HEK293 (cell line): Measurements from ENCODE around the gene MYO5C.
A peak's percentile ranks its signal among the peaks of the same experiment; 100 is the strongest.

Source experiments
- CTCF ChIA-PET: fragments of 350-600 bp; formaldehyde crosslinking; extraction: SDS; loops from one replicate; lab custom pipeline; 2021; ENCODE audit warnings: antibody characterized with exemption; lab: Yijun Ruan, JAX
- POLR2A ChIA-PET: fragments of 300-600 bp; formaldehyde crosslinking; extraction: SDS; loops from one replicate; lab custom pipeline; 2020; ENCODE audit warnings: antibody characterized with exemption, inconsistent platforms; lab: Yijun Ruan, JAX
- H3K27ac ChIP-seq: fragments of 200-500 bp; sonication (Bioruptor generic); 2 replicates; pipeline ENCODE4 v1.5.1; 2014; ENCODE audit warnings: low read depth, low read length, control low read depth, inconsistent platforms; ENCODE audit errors: extremely low read depth
- H3K36me3 ChIP-seq, 2 experiments: fragments of 200-500 bp in 1 of 2; sonication (Bioruptor generic) in 1 of 2; 1 replicate in 1 of 2; 2 replicates in 1 of 2; pipeline ENCODE4 v1.5.1; 2014 to 2017; ENCODE audit warnings: inconsistent platforms in 2 of 2, low read length in 2 of 2; ENCODE audit not compliant: control insufficient read depth in 2 of 2, insufficient read depth in 1 of 2
- H3K4me1 ChIP-seq: fragments of 200-500 bp; sonication (Bioruptor generic); 2 replicates; pipeline ENCODE4 v1.5.1; 2014; ENCODE audit warnings: mild to moderate bottlenecking, low read length, inconsistent platforms; ENCODE audit not compliant: control insufficient read depth, insufficient read depth
- H3K4me3 ChIP-seq: 2 replicates; pipeline ENCODE4 v1.5.1; 2011; ENCODE audit warnings: low read depth, mild to moderate bottlenecking, control low read depth, low read length, moderate library complexity
- H3K9me3 ChIP-seq: fragments of 200-500 bp; sonication (Bioruptor generic); 2 replicates; pipeline ENCODE4 v1.5.1; 2014; ENCODE audit warnings: low read depth, low read length, inconsistent platforms; ENCODE audit not compliant: control insufficient read depth, insufficient read depth
- BCL11A ChIP-seq: fragments of 450-650 bp; formaldehyde crosslinking; IDR thresholded peaks from 2 replicates; pipeline ENCODE4 v1.5.1; 2016; ENCODE audit warnings: low read depth, missing biosample characterization, missing genetic modification characterization
- GLI2 ChIP-seq: fragments of 450-650 bp; formaldehyde crosslinking; IDR thresholded peaks from 2 replicates; pipeline ENCODE4; 2017; ENCODE audit warnings: missing biosample characterization, missing genetic modification characterization, low read depth, borderline replicate concordance
- GLIS1 ChIP-seq: fragments of 450-650 bp; formaldehyde crosslinking; IDR thresholded peaks from 2 replicates; pipeline ENCODE4 v1.5.1; 2016; ENCODE audit warnings: missing biosample characterization, missing genetic modification characterization
- KLF1 ChIP-seq: fragments of 450-650 bp; formaldehyde crosslinking; IDR thresholded peaks from 2 replicates; pipeline ENCODE4 v1.5.1; 2016; ENCODE audit warnings: missing biosample characterization, missing genetic modification characterization
- PATZ1 ChIP-seq: fragments of 450-650 bp; formaldehyde crosslinking; IDR thresholded peaks from 2 replicates; pipeline ENCODE4 v1.5.1; 2016; ENCODE audit warnings: missing biosample characterization, missing genetic modification characterization
- TRIM28 ChIP-seq: IDR thresholded peaks from 2 replicates; pipeline ENCODE4 v1.6.1; 2011; ENCODE audit warnings: low read length, control low read depth, borderline replicate concordance
- ZBTB10 ChIP-seq: fragments of 450-650 bp; formaldehyde crosslinking; IDR thresholded peaks from 2 replicates; pipeline ENCODE4 v1.5.1; 2016; ENCODE audit warnings: missing biosample characterization, missing genetic modification characterization
- ZBTB17 ChIP-seq: fragments of 450-650 bp; formaldehyde crosslinking; IDR thresholded peaks from 2 replicates; pipeline ENCODE4 v1.5.1; 2016; ENCODE audit warnings: missing biosample characterization, missing genetic modification characterization
- ZBTB20 ChIP-seq: fragments of 450-650 bp; formaldehyde crosslinking; IDR thresholded peaks from 2 replicates; pipeline ENCODE4 v1.5.1; 2016; ENCODE audit warnings: missing biosample characterization, missing genetic modification characterization
- ZBTB26 ChIP-seq: fragments of 450-650 bp; formaldehyde crosslinking; optimal IDR thresholded peaks from 2 replicates; pipeline ENCODE3; 2016; ENCODE audit warnings: missing biosample characterization, mild to moderate bottlenecking, missing genetic modification characterization
- ZBTB48 ChIP-seq: fragments of 450-650 bp; formaldehyde crosslinking; IDR thresholded peaks from 2 replicates; pipeline ENCODE4 v1.5.1; 2016; ENCODE audit warnings: missing biosample characterization, missing genetic modification characterization
- ZBTB49 ChIP-seq: fragments of 450-650 bp; formaldehyde crosslinking; IDR thresholded peaks from 2 replicates; pipeline ENCODE4 v1.5.1; 2016; ENCODE audit warnings: missing biosample characterization, missing genetic modification characterization, low read depth
- ZEB2 ChIP-seq: fragments of 450-650 bp; formaldehyde crosslinking; IDR thresholded peaks from 2 replicates; pipeline ENCODE4 v1.5.1; 2016; ENCODE audit warnings: missing biosample characterization, missing genetic modification characterization
- ZNF10 ChIP-seq: fragments of 450-650 bp; formaldehyde crosslinking; IDR thresholded peaks from 2 replicates; pipeline ENCODE4 v1.5.1; 2017; ENCODE audit warnings: missing biosample characterization, missing genetic modification characterization
- ZNF132 ChIP-seq: fragments of 450-650 bp; formaldehyde crosslinking; IDR thresholded peaks from 2 replicates; pipeline ENCODE4 v1.5.1; 2017; ENCODE audit warnings: missing biosample characterization, missing genetic modification characterization, borderline replicate concordance
- ZNF221 ChIP-seq: fragments of 450-650 bp; formaldehyde crosslinking; IDR thresholded peaks from 2 replicates; pipeline ENCODE4 v1.5.1; 2017; ENCODE audit warnings: missing biosample characterization, missing genetic modification characterization, borderline replicate concordance
- ZNF26 ChIP-seq: fragments of 450-650 bp; formaldehyde crosslinking; IDR thresholded peaks from 2 replicates; pipeline ENCODE4 v1.5.1; 2016; ENCODE audit warnings: missing biosample characterization, missing genetic modification characterization
- ZNF274 ChIP-seq, 2 experiments: fragments of 200-500 bp in 1 of 2; fragments of 450-650 bp in 1 of 2; sonication (Bioruptor generic) in 1 of 2; formaldehyde crosslinking in 1 of 2; IDR thresholded peaks; 2 replicates each; pipeline versions ENCODE4 v1.5.1 to v1.6.1; 2014 to 2016; ENCODE audit warnings: borderline replicate concordance in 1 of 2, inconsistent platforms in 1 of 2, low read length in 1 of 2, missing biosample characterization in 1 of 2, missing genetic modification characterization in 1 of 2
- ZNF335 ChIP-seq: fragments of 450-650 bp; formaldehyde crosslinking; conservative IDR thresholded peaks from 2 replicates; pipeline ENCODE4 v1.5.1; 2016; ENCODE audit warnings: missing biosample characterization, missing genetic modification characterization
- ZNF394 ChIP-seq: fragments of 450-650 bp; formaldehyde crosslinking; IDR thresholded peaks from 2 replicates; pipeline ENCODE4 v1.5.1; 2016; ENCODE audit warnings: missing biosample characterization, missing genetic modification characterization, mild to moderate bottlenecking, moderate library complexity, borderline replicate concordance
- ZNF433 ChIP-seq: fragments of 450-650 bp; formaldehyde crosslinking; IDR thresholded peaks from 2 replicates; pipeline ENCODE4 v1.5.1; 2016; ENCODE audit warnings: missing biosample characterization, missing genetic modification characterization, low read depth
- ZNF792 ChIP-seq: fragments of 450-650 bp; formaldehyde crosslinking; IDR thresholded peaks from 2 replicates; pipeline ENCODE4 v1.5.1; 2016; ENCODE audit warnings: missing biosample characterization, missing genetic modification characterization
- ZSCAN16 ChIP-seq: fragments of 450-650 bp; formaldehyde crosslinking; IDR thresholded peaks from 2 replicates; pipeline ENCODE4 v1.5.1; 2016; ENCODE audit warnings: missing biosample characterization, missing genetic modification characterization
- ZSCAN30 ChIP-seq: fragments of 450-650 bp; IDR thresholded peaks from 2 replicates; pipeline ENCODE4 v1.5.1; 2018; ENCODE audit warnings: missing biosample characterization, mild to moderate bottlenecking, missing genetic modification characterization, moderate library complexity
- ZSCAN5A ChIP-seq: fragments of 450-650 bp; formaldehyde crosslinking; IDR thresholded peaks from 2 replicates; pipeline ENCODE4 v1.5.1; 2016; ENCODE audit warnings: missing biosample characterization, missing genetic modification characterization

Gene MYO5C

GRCh38 chr15:52295421-52296001 is at the start of gene MYO5C (continued):
- peak; percentile 92 for TF ChIP-seq ZBTB26
- peak; percentile 82 for TF ChIP-seq ZBTB20 (tag by site-specific recombination)
- TF ChIP-seq ZBTB10: 0 out of 2 replicates have a peak, but pooled peaks have one; percentile 31
- TF ChIP-seq PATZ1 (tag by site-specific recombination): peak; percentile 69
- TF ChIP-seq ZBTB48 (tag by site-specific recombination): no peak
- no peak for TF ChIP-seq ZNF132
- peak; percentile 66; the same call in 1 of the 2 replicates for TF ChIP-seq ZEB2 (tag by site-specific recombination)
- peak; percentile 43; the same call in 1 of the 2 replicates for TF ChIP-seq ZSCAN30
- 0 out of 2 replicates have a peak, but pooled peaks have one; percentile 28 for TF ChIP-seq ZNF10
- peak; percentile 75 for TF ChIP-seq ZBTB17
- peak; percentile 51; the same call in 1 of the 2 replicates for TF ChIP-seq ZNF335
- peak; percentile 7; the same call in 1 of the 2 replicates for TF ChIP-seq GLIS1 (tag by site-specific recombination)

- H3K4me1 ChIP-seq: no peaks in the 10 kb centered on the region
- H3K9me3 ChIP-seq: no peaks in the 10 kb centered on the region
- H3K4me3 ChIP-seq: no peak overlapping the region
- no peak overlapping the region for H3K27ac ChIP-seq
- no peak for TF ChIP-seq ZNF433 (tag by site-specific recombination)
- no peak for TF ChIP-seq ZNF792 (tag by site-specific recombination)
- TF ChIP-seq ZSCAN5A: no peak
- TF ChIP-seq BCL11A: no peak
- no peak for TF ChIP-seq ZSCAN16 (tag by site-specific recombination)
- no peak for TF ChIP-seq GLI2 (tag by site-specific recombination)
- no peak for TF ChIP-seq ZBTB49
- no peak for TF ChIP-seq ZNF274 (IDR thresholded peaks at IDR 0.05; ENCODE audit: low read length)
- TF ChIP-seq ZNF274 (tag by site-specific recombination; IDR thresholded peaks at IDR 0.05; ENCODE audit: borderline replicate concordance): no peak
- no peak for TF ChIP-seq ZNF394 (tag by site-specific recombination)
- no peak for TF ChIP-seq KLF1 (tag by site-specific recombination)
- TF ChIP-seq ZNF221 (tag by site-specific recombination): no peak
- TF ChIP-seq TRIM28: no peak
- TF ChIP-seq ZNF26 (tag by site-specific recombination): no peak
- peaks cover 0 to 2% of the 10 kb centered on the region in 2 experiments; a peak in 1 of 3 replicates for H3K36me3 ChIP-seq
- CTCF ChIA-PET: no interaction called here
- POLR2A ChIA-PET: no interaction called here
These were observed 49.0 kb upstream of the MYO5C start for GRCh38 chr15:52344592-52344991.
